ENCODE data around the gene ALDH1A2. TPM values are rescaled to one million over a fixed set of nuclear protein-coding genes. Genes with fewer than 3 reads are reported as not detected.
"Not testable (repeated sequence)": the region's sequence is repeated elsewhere in the genome, so short reads cannot be mapped to it uniquely, and the experiment has no call there.

Gene ALDH1A2
- total and polyA plus RNA-seq, 8 donors = 1.6 to 6.6 (median 3.4) TPM

- DNase-seq (no peak), ATAC-seq (no peak), FAIRE-seq (no peak)
- Histone ChIP-seq H3K4me1 (no peaks in the 10 kb centered on the region), H3K4me3 (no peak overlapping the region), H3K36me3 (no peaks in the 10 kb centered on the region), H3K9me3 (no peaks in the 10 kb centered on the region), H3K27ac (no peak overlapping the region), H3K27me3 (no peaks in the 10 kb centered on the region)
- intact Hi-C loops (cut with DNase I) = no loop called here
- TF ChIP-seq CTCF (IDR thresholded peaks at IDR 0.05) = no peak
- WGBS, 2 donors = 73 to 76% methylated on average over 3 of the region's 3 CpGs
Observed at GRCh38 chr15:58003810-58004209, 61.7 kb downstream of the ALDH1A2 start.

DNA sequence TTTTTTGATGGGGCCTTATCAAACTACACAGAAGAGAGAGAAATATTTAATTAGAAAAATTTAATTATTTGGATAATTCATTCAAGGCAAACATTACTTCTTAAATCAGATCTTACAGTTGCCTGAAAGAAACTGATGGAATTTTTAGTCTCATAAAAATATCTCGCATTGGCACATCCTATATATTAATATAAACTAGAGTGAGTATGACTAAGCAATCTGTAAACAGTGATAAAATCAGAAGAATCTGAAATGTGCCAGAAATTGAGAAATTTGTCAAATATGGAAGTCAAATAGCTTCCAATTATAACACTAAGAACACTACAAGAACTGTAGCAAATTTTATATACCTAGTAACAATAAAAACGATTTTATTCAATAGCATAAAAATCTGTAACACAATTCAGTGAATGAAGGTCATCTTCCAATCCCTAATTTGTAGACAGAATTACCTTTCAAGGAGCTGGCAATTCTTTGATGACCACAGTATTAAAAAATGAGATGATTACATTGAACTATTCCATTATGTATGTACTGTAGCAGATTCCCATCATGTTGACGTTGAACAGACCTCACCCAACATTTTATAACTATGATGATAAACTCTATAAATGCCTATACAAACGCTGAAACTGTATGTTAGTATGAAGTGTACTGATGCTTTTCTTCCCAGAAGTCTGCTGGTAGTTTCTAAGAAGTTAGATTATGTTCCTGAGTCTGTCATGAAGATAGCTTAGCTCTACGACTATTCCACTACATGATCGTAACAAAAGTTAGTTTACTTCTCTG, 63.0 kb downstream of the ALDH1A2 start:
- Histone ChIP-seq H3K27ac (no peak overlapping the region), H3K4me3 (no peak overlapping the region), H3K4me1 (no peaks in the 10 kb centered on the region), H3K9me3 (no peaks in the 10 kb centered on the region), H3K27me3 (no peaks in the 10 kb centered on the region), H3K36me3 (no peaks in the 10 kb centered on the region)
- ATAC-seq (no peak), FAIRE-seq (no peak), DNase-seq (no peak)
- TF ChIP-seq CTCF (IDR thresholded peaks at IDR 0.05) = no peak
- intact Hi-C loops (cut with DNase I) = no loop called here
- WGBS, 2 donors = 52 to 62% methylated on average over 6 of the region's 6 CpGs

GRCh38 chr15:57999699-58000098, 65.8 kb downstream of the ALDH1A2 start:
- H3K4me3 ChIP-seq; FAIRE-seq; DNase-seq; H3K4me1 ChIP-seq; ATAC-seq; H3K36me3 ChIP-seq; H3K27ac ChIP-seq; intact Hi-C loops (cut with DNase I); H3K9me3 ChIP-seq; H3K27me3 ChIP-seq: not testable (repeated sequence)
- WGBS, 2 donors = 49 to 78% methylated on average over 2 of the region's 2 CpGs

GRCh38 chr15:57996561-57996960, 69.0 kb downstream of the ALDH1A2 start:
- H3K27me3 ChIP-seq = no peaks in the 10 kb centered on the region
- no peak for TF ChIP-seq CTCF (IDR thresholded peaks at IDR 0.05)
- WGBS, 2 donors = 92 to 96% methylated on average over 1 of the region's 1 CpG
- H3K4me3 ChIP-seq = no peak overlapping the region
- no peak for FAIRE-seq
- DNase-seq = no peak
- no peaks in the 10 kb centered on the region for H3K4me1 ChIP-seq
- no peaks in the 10 kb centered on the region for H3K36me3 ChIP-seq
- no peak overlapping the region for H3K27ac ChIP-seq
- no peaks in the 10 kb centered on the region for H3K9me3 ChIP-seq
- ATAC-seq = no peak
- intact Hi-C loops (cut with DNase I) = no loop called here

GRCh38 chr15:57994221-57995049, 71.1 kb downstream of the ALDH1A2 start:
- 50 to 59% methylated on average over 3 of the region's 3 CpGs for WGBS, 2 donors
- no peaks in the 10 kb centered on the region for H3K27me3 ChIP-seq
- no peaks in the 10 kb centered on the region for H3K9me3 ChIP-seq
- FAIRE-seq (peak; percentile 17), DNase-seq (no peak), ATAC-seq (peak in 2 of 4 donors; percentile 21 to 61)
- no peak overlapping the region for H3K4me3 ChIP-seq
- no peaks in the 10 kb centered on the region for H3K36me3 ChIP-seq
- H3K4me1 ChIP-seq = no peaks in the 10 kb centered on the region
- TF ChIP-seq CTCF (IDR thresholded peaks at IDR 0.05) = no peak
- intact Hi-C loops (cut with DNase I) = no loop called here
- H3K27ac ChIP-seq = no peak overlapping the region
